A172 (cell line): Measurements from ENCODE around the gene EPS8L3. TPM values are rescaled to one million over a fixed set of nuclear protein-coding genes. Genes with fewer than 3 reads are reported as not detected.
"Not testable (repeated sequence)": the region's sequence is repeated elsewhere in the genome, so short reads cannot be mapped to it uniquely, and the experiment has no call there.

Experiments used
- DNase-seq: peaks from one replicate; pipeline ENCODE4 v3.0.0-alpha.2; 2015; ENCODE audit warnings: low spot score
- total RNA-seq: library from RNA; depleted of rRNA; stranded (reverse); fragments of >200 nt; shearing (Covaris generic); gene quantifications from 2 replicates; pipeline ENCODE4 v1.2.3, GENCODE V29; 2014; rRNA removed

Gene EPS8L3
- total RNA-seq, 1 experiment from 2014 or later = not detected

DNA sequence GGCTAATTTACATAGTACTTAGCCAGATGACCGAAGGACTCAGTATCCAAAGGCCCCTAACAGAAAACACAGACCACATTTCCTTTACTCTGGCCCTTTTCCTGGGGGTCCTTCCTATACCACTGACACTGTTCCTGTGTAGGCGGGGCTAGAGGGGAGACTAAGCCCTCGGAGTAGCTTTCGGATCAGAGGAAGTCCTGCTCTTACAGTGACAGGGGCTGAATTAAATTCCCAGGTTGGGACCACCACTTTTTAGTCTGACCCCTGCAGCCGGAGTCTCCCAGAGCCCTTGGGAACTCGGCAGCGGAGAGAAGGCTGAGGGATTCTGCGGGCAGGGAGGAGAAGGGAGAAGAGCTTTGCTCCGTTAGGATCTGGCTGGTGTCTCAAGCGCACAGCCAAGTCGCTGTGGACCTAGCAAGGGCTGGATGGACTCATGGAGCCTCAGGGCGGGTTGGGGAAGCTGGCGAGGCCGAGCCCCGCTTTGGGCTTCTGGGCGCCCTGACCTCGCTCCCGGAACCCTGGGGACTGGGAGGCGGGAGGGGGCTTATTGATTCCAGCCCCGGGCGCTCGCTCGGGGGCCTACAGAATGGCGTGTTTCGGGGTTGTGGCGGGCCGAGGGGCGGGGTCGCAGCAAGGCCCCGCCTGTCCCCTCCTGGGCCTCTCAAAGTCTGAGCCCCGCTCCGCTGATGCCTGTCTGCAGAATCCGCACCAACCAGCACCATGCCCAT is 52.0 kb downstream of the EPS8L3 start, which contains the start of gene GSTM5:
GSTM5 (plus strand) TSS at position 659 of the 728 bp plus-strand sequence; CDS start at position 721, 62 bp downstream.
- not testable (repeated sequence) for DNase-seq

- DNase-seq = not testable (repeated sequence)
Measured at GRCh38 chr1:109709822-109710221, 53.9 kb downstream of the EPS8L3 start.

DNA sequence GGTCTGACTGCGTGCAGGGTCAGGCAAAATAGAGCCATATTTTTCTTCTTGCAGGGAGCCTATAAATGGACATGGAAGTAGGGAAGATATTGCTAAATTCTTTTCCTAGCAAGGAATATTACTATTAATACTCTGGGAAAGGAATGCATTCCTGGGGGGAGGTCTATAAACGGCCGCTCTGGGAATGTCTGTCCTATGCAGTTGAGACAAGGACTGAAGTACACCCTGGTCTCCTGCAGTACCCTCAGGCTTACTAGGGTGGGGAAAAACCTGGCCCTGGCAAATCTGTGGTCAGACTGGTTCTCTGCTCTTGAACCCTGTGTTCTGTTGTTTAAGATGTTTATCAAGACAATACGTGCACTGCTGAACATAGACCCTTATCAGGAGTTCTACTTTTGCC is 54.8 kb downstream of the EPS8L3 start:
- DNase-seq = not testable (repeated sequence)

DNA sequence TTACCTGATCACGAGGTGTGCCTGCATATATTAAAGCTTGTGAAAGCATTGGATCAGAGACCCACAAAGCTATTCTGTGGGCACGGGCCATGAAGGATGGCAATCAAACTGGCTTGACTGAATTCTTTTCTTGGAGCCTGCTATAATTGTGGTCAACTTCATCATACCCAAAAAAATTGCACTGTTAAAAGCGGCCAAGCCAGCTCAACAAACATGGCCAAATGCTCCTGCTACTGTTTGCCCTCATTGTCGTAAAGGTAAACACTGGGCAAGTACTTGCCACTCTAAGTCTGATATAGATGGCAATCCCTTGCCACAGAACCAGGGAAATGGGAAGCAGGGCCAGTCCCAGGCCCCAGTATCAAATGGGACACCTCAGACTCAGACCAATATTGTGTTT is 58.3 kb downstream of the EPS8L3 start:
- no peak for DNase-seq

DNA sequence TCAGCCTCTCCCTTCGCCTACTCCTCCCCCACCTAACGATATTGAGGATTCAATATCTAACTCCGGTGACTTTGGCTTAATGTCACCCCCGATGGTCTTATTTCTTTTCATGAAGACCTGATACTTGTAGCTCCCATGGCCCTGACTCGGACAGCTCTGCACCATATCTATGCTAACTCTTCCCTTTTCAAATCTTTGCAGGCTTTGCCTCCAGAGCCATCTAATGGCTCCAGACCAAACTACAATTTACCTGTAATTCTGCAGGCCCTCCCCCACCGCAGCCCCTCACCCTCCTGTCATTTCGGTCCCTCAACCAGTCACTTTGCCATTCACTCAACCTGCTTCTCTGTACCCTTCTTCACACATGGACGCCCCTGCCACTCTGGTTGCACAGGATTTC is 59.5 kb downstream of the EPS8L3 start:
- DNase-seq = no peak

DNA sequence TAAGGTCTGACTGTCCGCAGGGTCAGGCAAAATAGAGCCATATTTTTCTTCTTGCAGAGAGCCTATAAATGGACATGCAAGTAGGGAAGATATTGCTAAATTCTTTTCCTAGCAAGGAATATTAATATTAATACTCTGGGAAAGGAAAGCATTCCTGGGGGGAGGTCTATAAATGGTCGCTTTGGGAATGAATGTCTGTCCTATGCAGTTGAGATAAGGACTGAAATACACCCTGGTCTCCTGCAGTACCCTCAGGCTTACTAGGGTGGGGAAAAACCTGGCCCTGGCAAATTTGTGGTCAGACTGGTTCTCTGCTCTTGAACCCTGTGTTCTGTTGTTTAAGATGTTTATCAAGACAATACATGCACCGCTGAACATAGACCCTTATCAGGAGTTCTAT is 60.8 kb downstream of the EPS8L3 start:
- not testable (repeated sequence) for DNase-seq

Other genes with a start within 250 kb of the EPS8L3 start
- not detected in 2 replicates for gene GPR61, start 224.1 kb downstream of the EPS8L3 start, total RNA-seq
- 13.8 and 14.8 TPM in 2 replicates for gene GNAI3, start 215.3 kb downstream of the EPS8L3 start, total RNA-seq
- 0.41 TPM in 1 of 2 replicates, not detected in the other for gene GNAT2, start 144.3 kb downstream of the EPS8L3 start, total RNA-seq
- 47.5 and 75.8 TPM in 2 replicates for gene AMPD2, start 144.1 kb downstream of the EPS8L3 start, total RNA-seq
- gene GSTM4, start 107.8 kb downstream of the EPS8L3 start, total RNA-seq = 35.7 and 41.8 TPM in 2 replicates
- 8.9 and 16.9 TPM in 2 replicates for gene GSTM2, start 95.9 kb downstream of the EPS8L3 start, total RNA-seq
- gene GSTM1, start 76.1 kb downstream of the EPS8L3 start, total RNA-seq = not detected in 2 replicates
- gene GSTM5, start 51.7 kb downstream of the EPS8L3 start, total RNA-seq = 0.03 TPM in 1 of 2 replicates, not detected in the other
- gene GSTM3, start 22.9 kb downstream of the EPS8L3 start, total RNA-seq = 40.8 and 49.2 TPM in 2 replicates
- gene CSF1, start 146.9 kb upstream of the EPS8L3 start, total RNA-seq = 46.2 and 61.2 TPM in 2 replicates
- 36.6 and 37.6 TPM in 2 replicates for gene AHCYL1, start 220.8 kb upstream of the EPS8L3 start, total RNA-seq